OCI-LY1 (cell line): ENCODE data around the gene SORBS1.
A peak's percentile ranks its signal among the peaks of the same experiment; 100 is the strongest.

Experiments
- H2AFZ ChIP-seq: fragments of 200-600 bp; sonication (generic), shearing (Covaris generic); 2 replicates; pipeline ENCODE4 v1.6.0; 2014; ENCODE audit warnings: antibody characterized with exemption, mild to moderate bottlenecking, low read length
- H3F3A ChIP-seq: fragments of 200-600 bp; sonication (generic), shearing (Covaris generic); 2 replicates; pipeline ENCODE4 v1.6.0; 2014; ENCODE audit warnings: mild to moderate bottlenecking, antibody characterized with exemption, low read length, moderate library complexity; ENCODE audit not compliant: insufficient read depth
- H3K27ac ChIP-seq: fragments of 200-600 bp; sonication (generic); 2 replicates; pipeline ENCODE4 v1.5.1; 2014; ENCODE audit warnings: low read length, mixed run types, mild to moderate bottlenecking, low read depth; ENCODE audit not compliant: poor library complexity, severe bottlenecking
- H3K27me3 ChIP-seq: fragments of 200-600 bp; sonication (generic); 2 replicates; pipeline ENCODE4 v1.6.0; 2014; ENCODE audit warnings: antibody characterized with exemption, mild to moderate bottlenecking, low read length, moderate library complexity; ENCODE audit not compliant: insufficient read depth
- H3K36me3 ChIP-seq: fragments of 200-600 bp; sonication (generic); 2 replicates; pipeline ENCODE4 v1.6.1; 2014; ENCODE audit warnings: mild to moderate bottlenecking, antibody characterized with exemption, low read length, moderate library complexity, mixed read lengths; ENCODE audit not compliant: insufficient read depth
- H3K4me1 ChIP-seq: fragments of 200-600 bp; sonication (generic); 2 replicates; pipeline ENCODE4 v1.5.1; 2014; ENCODE audit warnings: mild to moderate bottlenecking, low read length, moderate library complexity; ENCODE audit not compliant: insufficient read depth, severe bottlenecking
- H3K4me2 ChIP-seq: fragments of 200-600 bp; sonication (generic), shearing (Covaris generic); 2 replicates; pipeline ENCODE4 v1.6.1; 2014; ENCODE audit warnings: low read length
- H3K4me3 ChIP-seq: fragments of 200-600 bp; sonication (generic); 2 replicates; pipeline ENCODE4 v1.5.1; 2014; ENCODE audit warnings: low read length, low read depth, mild to moderate bottlenecking, mixed read lengths; ENCODE audit not compliant: poor library complexity, severe bottlenecking
- H3K79me2 ChIP-seq: fragments of 200-600 bp; shearing (Covaris generic); 2 replicates; pipeline ENCODE4 v1.6.1; 2016; ENCODE audit warnings: mixed run types, low read length, mixed read lengths; ENCODE audit not compliant: insufficient read depth
- H3K9ac ChIP-seq: fragments of 200-600 bp; sonication (generic), shearing (Covaris generic); 2 replicates; pipeline ENCODE4 v1.6.1; 2014; ENCODE audit warnings: mild to moderate bottlenecking, low read length, mixed read lengths
- H3K9me2 ChIP-seq: fragments of 200-600 bp; sonication (generic), shearing (Covaris generic); 2 replicates; pipeline ENCODE4 v1.6.1; 2014; ENCODE audit warnings: low read depth, mild to moderate bottlenecking, low read length, mixed read lengths
- H3K9me3 ChIP-seq: fragments of 200-600 bp; shearing (Covaris generic); 2 replicates; pipeline ENCODE4 v1.6.1; 2014; ENCODE audit warnings: low read length, mixed read lengths
- H4K20me1 ChIP-seq: fragments of 200-600 bp; sonication (generic), shearing (Covaris generic); 2 replicates; pipeline ENCODE4 v1.6.0; 2016; ENCODE audit warnings: mild to moderate bottlenecking, low read length; ENCODE audit not compliant: insufficient read depth
- EZH2 ChIP-seq: fragments of 200-600 bp; sonication (generic), shearing (Covaris generic); IDR thresholded peaks from 2 replicates; pipeline ENCODE4 v1.8.0; 2017; ENCODE audit warnings: borderline replicate concordance, mixed run types, mild to moderate bottlenecking, antibody characterized with exemption, low read length, moderate library complexity, mixed read lengths
- TF ChIP-seq, protein P1 (sequence below): fragments of 200-600 bp; sonication (generic), shearing (Covaris generic); IDR thresholded peaks from 2 replicates; pipeline ENCODE4 v1.5.1; 2017; ENCODE audit warnings: mild to moderate bottlenecking, antibody characterized with exemption, low read length, moderate library complexity, mixed read lengths

SORBS1 gene

DNA sequence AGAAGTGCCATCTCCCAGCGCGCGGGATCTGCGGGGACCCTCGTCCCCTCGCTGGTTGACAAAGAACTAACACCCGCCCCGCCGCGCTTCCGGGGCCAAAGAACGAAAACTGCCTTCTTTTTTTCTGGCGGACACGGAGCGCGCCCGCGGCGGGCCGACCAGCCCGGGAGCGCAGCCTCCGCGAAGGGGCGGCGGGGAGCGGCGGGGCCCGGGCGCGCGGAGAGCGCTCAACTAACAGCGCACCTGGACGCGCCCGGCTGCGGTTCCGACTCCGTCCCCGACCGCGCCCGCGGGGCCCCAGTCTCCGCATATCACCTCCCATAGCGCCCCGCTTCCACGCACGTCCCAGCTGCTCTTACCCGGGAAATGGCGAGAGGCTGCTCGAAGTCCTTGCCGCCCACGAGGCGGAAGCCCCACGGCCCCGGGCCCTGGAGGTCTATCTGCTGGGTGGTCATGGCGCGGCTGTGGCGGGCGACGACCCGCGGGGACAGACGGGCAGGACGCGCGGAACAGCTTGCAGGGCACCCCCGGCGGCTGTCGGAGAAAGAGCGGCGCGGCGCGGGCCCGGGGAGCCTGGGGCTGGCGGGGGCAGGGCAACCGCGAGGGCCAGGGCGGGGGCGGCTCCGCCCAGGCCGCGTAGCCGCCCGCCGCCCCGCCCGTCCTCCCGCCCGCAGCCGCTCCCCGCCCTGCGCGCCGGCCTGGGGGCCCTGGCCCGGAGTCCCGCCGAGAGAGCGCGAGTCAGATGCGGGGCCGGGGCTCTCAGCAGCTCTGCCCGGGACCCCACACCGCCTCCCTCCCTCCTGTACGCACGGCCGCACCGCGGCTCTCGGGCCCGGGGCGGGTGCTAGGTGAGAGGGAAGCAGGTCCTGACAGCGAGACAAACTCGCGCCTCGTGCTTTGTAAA lies 270.5 kb downstream of the SORBS1 start, which contains the start of gene PDLIM1:
Gene PDLIM1 (minus strand): TSS at position 543 of the 904 bp plus-strand sequence. CDS start 88 bp downstream, at position 455.
- Histone ChIP-seq H4K20me1 (no peaks in the 10 kb centered on the region), H3K9me2 (no peaks in the 10 kb centered on the region), H3K9me3 (no peaks in the 10 kb centered on the region), H3K9ac (peak within 1 kb of the TSS; percentile 87), H3K27me3 (no peaks in the 10 kb centered on the region), H3K4me1 (peaks cover 66% of the 10 kb centered on the region), H3K4me3 (peak within 1 kb of the TSS; percentile 82), H3F3A (0 out of 2 replicates have a peak, but pooled peaks cover 4% of the 10 kb centered on the region), H2AFZ (no peak within 1 kb of the TSS), H3K79me2 (no peaks in the 10 kb centered on the region; the same call in 1 of the 2 replicates), H3K36me3 (no peaks in the 10 kb centered on the region), H3K4me2 (peak within 1 kb of the TSS; percentile 78), H3K27ac (peak within 1 kb of the TSS; percentile 99)
- TF ChIP-seq EZH2, result no peak
- TF ChIP-seq, protein P1, sequence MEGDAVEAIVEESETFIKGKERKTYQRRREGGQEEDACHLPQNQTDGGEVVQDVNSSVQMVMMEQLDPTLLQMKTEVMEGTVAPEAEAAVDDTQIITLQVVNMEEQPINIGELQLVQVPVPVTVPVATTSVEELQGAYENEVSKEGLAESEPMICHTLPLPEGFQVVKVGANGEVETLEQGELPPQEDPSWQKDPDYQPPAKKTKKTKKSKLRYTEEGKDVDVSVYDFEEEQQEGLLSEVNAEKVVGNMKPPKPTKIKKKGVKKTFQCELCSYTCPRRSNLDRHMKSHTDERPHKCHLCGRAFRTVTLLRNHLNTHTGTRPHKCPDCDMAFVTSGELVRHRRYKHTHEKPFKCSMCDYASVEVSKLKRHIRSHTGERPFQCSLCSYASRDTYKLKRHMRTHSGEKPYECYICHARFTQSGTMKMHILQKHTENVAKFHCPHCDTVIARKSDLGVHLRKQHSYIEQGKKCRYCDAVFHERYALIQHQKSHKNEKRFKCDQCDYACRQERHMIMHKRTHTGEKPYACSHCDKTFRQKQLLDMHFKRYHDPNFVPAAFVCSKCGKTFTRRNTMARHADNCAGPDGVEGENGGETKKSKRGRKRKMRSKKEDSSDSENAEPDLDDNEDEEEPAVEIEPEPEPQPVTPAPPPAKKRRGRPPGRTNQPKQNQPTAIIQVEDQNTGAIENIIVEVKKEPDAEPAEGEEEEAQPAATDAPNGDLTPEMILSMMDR, result 0 out of 2 replicates have a peak, but pooled peaks have one; percentile 14

DNA sequence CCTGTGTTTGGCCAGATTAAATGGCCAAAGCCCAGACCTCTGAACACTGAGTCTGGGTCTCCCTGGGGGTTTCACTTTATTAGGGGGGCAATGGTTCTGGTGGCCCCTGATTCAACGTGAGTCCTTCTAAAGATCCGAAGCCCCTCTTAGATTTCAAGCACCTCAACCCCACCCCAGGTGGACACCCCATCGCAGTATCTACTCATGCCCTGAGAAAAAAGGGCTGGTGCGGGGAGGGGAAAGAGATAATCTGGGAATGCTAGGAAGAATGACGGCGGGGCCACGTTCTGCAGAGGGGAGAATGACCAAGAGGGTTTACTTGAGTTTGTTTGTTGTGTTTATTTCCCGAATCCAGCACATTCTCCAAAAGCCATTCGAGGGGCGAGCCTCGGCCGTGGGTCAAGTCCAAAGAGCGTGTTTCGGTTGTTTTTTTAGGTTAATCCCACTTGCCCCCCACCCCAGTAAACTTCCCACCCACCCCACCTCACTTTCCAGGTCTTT lies 271.2 kb downstream of the SORBS1 start:
- Histone ChIP-seq H3K4me1 (peaks cover 59% of the 10 kb centered on the region), H3K9me3 (no peaks in the 10 kb centered on the region), H3K79me2 (no peaks in the 10 kb centered on the region; the same call in 1 of the 2 replicates), H3F3A (0 out of 2 replicates have a peak, but pooled peaks cover 4% of the 10 kb centered on the region), H2AFZ (no peak overlapping the region), H3K27me3 (no peaks in the 10 kb centered on the region), H3K4me2 (peak overlapping the region; percentile 78), H3K36me3 (no peaks in the 10 kb centered on the region), H3K27ac (no peak overlapping the region), H3K4me3 (peak overlapping the region; percentile 82), H4K20me1 (no peaks in the 10 kb centered on the region), H3K9ac (peak overlapping the region; percentile 87), H3K9me2 (no peaks in the 10 kb centered on the region)
- no peak for TF ChIP-seq EZH2
- TF ChIP-seq, protein P1, result no peak; the same call in 1 of the 2 replicates

DNA sequence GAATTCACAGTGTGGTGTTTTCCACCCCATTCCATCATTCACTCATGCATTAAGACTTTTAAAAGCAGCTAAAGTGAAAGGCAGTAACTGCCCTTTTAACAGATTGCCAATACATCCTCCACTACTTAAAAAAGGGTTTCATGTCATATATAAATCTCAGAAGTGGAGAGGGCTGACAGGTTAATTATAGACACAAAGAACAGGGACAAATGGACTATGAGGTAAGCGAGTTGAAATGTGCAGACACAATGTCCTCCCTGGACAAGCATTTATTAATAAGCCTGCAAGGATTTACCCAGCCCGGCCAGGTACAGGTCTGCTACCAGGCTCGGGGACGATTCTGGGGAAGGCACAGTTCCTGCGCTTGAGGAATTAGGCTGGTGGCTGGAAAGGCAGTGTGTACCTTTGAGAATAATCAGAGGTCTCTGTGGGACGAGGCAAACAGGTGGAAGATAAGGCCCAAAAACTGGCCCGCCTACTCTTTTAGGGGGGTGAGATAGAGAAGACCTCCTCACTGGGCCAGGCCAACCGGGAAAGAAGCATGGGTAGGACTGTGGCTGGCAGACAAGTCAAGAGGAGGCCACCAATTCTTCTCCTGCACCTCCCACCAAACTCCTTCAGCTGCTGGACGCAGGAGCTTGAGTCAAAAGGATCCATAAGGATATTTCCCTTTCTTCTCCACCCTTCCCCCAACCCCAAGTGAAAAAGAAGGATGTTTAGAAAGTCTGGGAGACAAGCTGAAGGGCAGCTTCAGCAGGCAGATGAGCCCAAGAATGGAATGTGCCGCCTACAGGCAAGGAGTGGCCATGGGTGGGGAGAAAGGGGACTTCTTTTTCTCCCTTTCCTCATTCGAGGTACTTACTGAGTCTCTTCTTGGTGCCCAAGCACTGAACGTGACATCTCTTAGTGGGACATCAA lies 271.9 kb downstream of the SORBS1 start:
- H3K4me2 ChIP-seq, result peak overlapping the region; percentile 78
- H3K4me1 ChIP-seq, result peaks cover 52% of the 10 kb centered on the region
- peak overlapping the region; percentile 87 for H3K9ac ChIP-seq
- H4K20me1 ChIP-seq, result no peaks in the 10 kb centered on the region
- H3K36me3 ChIP-seq, result no peaks in the 10 kb centered on the region
- H2AFZ ChIP-seq, result no peak overlapping the region
- H3K9me3 ChIP-seq, result no peaks in the 10 kb centered on the region
- no peak for TF ChIP-seq EZH2
- TF ChIP-seq, protein P1, result no peak; the same call in 1 of the 2 replicates
- H3K79me2 ChIP-seq, result no peaks in the 10 kb centered on the region; the same call in 1 of the 2 replicates
- H3K27me3 ChIP-seq, result no peaks in the 10 kb centered on the region
- 0 out of 2 replicates have a peak, but pooled peaks cover 4% of the 10 kb centered on the region for H3F3A ChIP-seq
- peak overlapping the region; percentile 36 for H3K27ac ChIP-seq
- peak overlapping the region; percentile 82 for H3K4me3 ChIP-seq
- H3K9me2 ChIP-seq, result no peaks in the 10 kb centered on the region
